Gastroesophageal sphincter (tissue), 3 donors: Measurements from ENCODE around the gene GRM3.

Experiments used
- EP300 ChIP-seq: sonication (generic); formaldehyde crosslinking; IDR thresholded peaks from one replicate; pipeline ENCODE4 v1.6.1; 2017; ENCODE audit warnings: antibody characterized with exemption, mild to moderate bottlenecking
- TF ChIP-seq, protein P1 (sequence below), 4 experiments: fragments of 200-600 bp in 2 of 4; fragments of 450-650 bp in 2 of 4; sonication (generic) in 1 of 4; IDR thresholded peaks; one replicate each; pipeline ENCODE4 v1.5.1; 2017 to 2019; ENCODE audit warnings: antibody characterized with exemption in 4 of 4, mild to moderate bottlenecking in 2 of 4, moderate library complexity in 2 of 4

DNA sequence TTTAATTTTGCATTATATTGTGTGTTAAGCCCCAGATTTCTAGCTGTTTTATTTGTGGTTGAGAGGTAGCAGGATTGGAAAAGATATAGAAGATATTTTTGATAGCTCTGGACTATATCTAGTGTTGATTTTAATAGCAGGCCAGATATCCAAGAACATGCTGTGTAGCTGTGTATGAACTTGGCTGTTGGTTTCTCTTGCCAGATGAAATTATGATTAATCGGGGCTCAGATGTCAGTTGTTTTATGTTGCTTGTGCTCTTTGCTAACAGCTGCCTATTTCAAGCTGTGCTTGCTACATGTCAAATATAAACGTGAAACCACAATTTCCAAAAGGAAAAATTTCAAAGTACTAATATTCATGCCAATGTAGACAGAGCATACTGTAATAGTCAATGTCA, 141.1 kb downstream of the GRM3 start:
- TF ChIP-seq, protein P1, sequence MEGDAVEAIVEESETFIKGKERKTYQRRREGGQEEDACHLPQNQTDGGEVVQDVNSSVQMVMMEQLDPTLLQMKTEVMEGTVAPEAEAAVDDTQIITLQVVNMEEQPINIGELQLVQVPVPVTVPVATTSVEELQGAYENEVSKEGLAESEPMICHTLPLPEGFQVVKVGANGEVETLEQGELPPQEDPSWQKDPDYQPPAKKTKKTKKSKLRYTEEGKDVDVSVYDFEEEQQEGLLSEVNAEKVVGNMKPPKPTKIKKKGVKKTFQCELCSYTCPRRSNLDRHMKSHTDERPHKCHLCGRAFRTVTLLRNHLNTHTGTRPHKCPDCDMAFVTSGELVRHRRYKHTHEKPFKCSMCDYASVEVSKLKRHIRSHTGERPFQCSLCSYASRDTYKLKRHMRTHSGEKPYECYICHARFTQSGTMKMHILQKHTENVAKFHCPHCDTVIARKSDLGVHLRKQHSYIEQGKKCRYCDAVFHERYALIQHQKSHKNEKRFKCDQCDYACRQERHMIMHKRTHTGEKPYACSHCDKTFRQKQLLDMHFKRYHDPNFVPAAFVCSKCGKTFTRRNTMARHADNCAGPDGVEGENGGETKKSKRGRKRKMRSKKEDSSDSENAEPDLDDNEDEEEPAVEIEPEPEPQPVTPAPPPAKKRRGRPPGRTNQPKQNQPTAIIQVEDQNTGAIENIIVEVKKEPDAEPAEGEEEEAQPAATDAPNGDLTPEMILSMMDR (IDR thresholded peaks at IDR 0.05): no peak
- TF ChIP-seq EP300: no peak
